HepG2 (cell line): Measurements from ENCODE around the gene CALM1. TPM values are rescaled to one million over a fixed set of nuclear protein-coding genes. Genes with fewer than 3 reads are reported as not detected.

Experiments used
- BATF2 ChIP-seq: sonication (generic); formaldehyde crosslinking; IDR thresholded peaks from 2 replicates; pipeline ENCODE4 v1.8.0; 2022; ENCODE audit warnings: mild to moderate bottlenecking, missing genetic modification reagents, moderate library complexity
- GATA4 ChIP-seq: sonication (generic); IDR thresholded peaks from 2 replicates; pipeline ENCODE4 v1.6.1; 2016; ENCODE audit warnings: antibody characterized with exemption, low read depth, borderline replicate concordance
- GATAD1 ChIP-seq: IDR thresholded peaks from 2 replicates; pipeline ENCODE4 v1.6.1; 2016; ENCODE audit warnings: missing genetic modification reagents, missing compliant biosample characterization
- HOXA5 ChIP-seq: sonication (generic); formaldehyde crosslinking; IDR thresholded peaks from 2 replicates; pipeline ENCODE4 v1.4.0; 2020; ENCODE audit warnings: missing genetic modification reagents
- JUND ChIP-seq: sonication (generic); formaldehyde crosslinking; IDR thresholded peaks from 2 replicates; pipeline ENCODE4 v1.8.0; 2022; ENCODE audit warnings: mild to moderate bottlenecking, missing genetic modification reagents
- KLF6 ChIP-seq: IDR thresholded peaks from 2 replicates; pipeline ENCODE4 v1.8.0; 2016; ENCODE audit warnings: missing biosample characterization, missing genetic modification reagents
- NFYB ChIP-seq: sonication (generic); formaldehyde crosslinking; IDR thresholded peaks from 2 replicates; pipeline ENCODE4 v1.4.0; 2020; ENCODE audit warnings: missing genetic modification reagents
- RCOR2 ChIP-seq: IDR thresholded peaks from 2 replicates; pipeline ENCODE4 v1.6.1; 2016; ENCODE audit warnings: missing biosample characterization, missing genetic modification reagents
- SIX1 ChIP-seq: sonication (generic); formaldehyde crosslinking; IDR thresholded peaks from 2 replicates; pipeline ENCODE4 v1.4.0; 2020; ENCODE audit warnings: missing genetic modification reagents, borderline replicate concordance
- SMC3 ChIP-seq: IDR thresholded peaks from 2 replicates; pipeline ENCODE4 v1.6.1; 2011; ENCODE audit warnings: low read length, improper control_type of control experiment
- TARDBP ChIP-seq: sonication (generic); formaldehyde crosslinking; IDR thresholded peaks from 2 replicates; pipeline ENCODE4 v1.8.0; 2022; ENCODE audit warnings: mild to moderate bottlenecking, missing genetic modification reagents
- THAP11 ChIP-seq: IDR thresholded peaks from 2 replicates; pipeline ENCODE4 v1.6.1; 2016; ENCODE audit warnings: missing biosample characterization, missing genetic modification reagents
- ZNF142 ChIP-seq: sonication (generic); formaldehyde crosslinking; IDR thresholded peaks from 2 replicates; pipeline ENCODE4 v1.4.0; 2020; ENCODE audit warnings: missing genetic modification reagents
- ZNF180 ChIP-seq: sonication (generic); formaldehyde crosslinking; IDR thresholded peaks from 2 replicates; pipeline ENCODE4 v1.4.0; 2020; ENCODE audit warnings: low read depth, missing genetic modification reagents, borderline replicate concordance
- ZNF331 ChIP-seq: sonication (generic); formaldehyde crosslinking; IDR thresholded peaks from 2 replicates; pipeline ENCODE4 v1.4.0; 2020; ENCODE audit warnings: missing genetic modification reagents
- ZNF564 ChIP-seq: sonication (generic); formaldehyde crosslinking; IDR thresholded peaks from 2 replicates; pipeline ENCODE4 v1.8.1; 2023; ENCODE audit warnings: mild to moderate bottlenecking, missing genetic modification reagents
- ZNF687 ChIP-seq: sonication (generic); formaldehyde crosslinking; IDR thresholded peaks from 2 replicates; pipeline ENCODE4 v1.5.1; 2020; ENCODE audit warnings: mild to moderate bottlenecking, missing genetic modification reagents, moderate library complexity
- ZNF709 ChIP-seq: sonication (generic); formaldehyde crosslinking; IDR thresholded peaks from 2 replicates; pipeline ENCODE4 v1.5.0; 2020; ENCODE audit warnings: mild to moderate bottlenecking, missing genetic modification reagents
- polyA plus RNA-seq, 8 experiments: library from polyadenylated mRNA; depleted of rRNA in 3 of 8; stranded (reverse) in 7 of 8; unstranded in 1 of 8; fragments of >200 nt; fragmentation: Illumina TruSeq in 4 of 8; extraction: Trizol in 4 of 8; gene quantifications; 2 replicates each; pipeline versions ENCODE4 v1.2.1 to v1.2.3, GENCODE V29; 2011 to 2016; ENCODE audit warnings: low read depth in 4 of 8, missing spikeins in 1 of 8, mixed read lengths in 1 of 8; ENCODE audit not compliant: insufficient read depth in 1 of 8
- total RNA-seq, 5 experiments: library from RNA; depleted of rRNA; stranded (reverse); fragments of >200 nt; fragmentation: Illumina TruSeq; extraction: Trizol; gene quantifications; 2 replicates each; pipeline ENCODE4 v1.2.3, GENCODE V29; 2016; ENCODE audit warnings: low read depth in 1 of 5

CALM1 gene
- total and polyA plus RNA-seq, 2 of the 13 experiments (the other 11 are each of a cell fraction or from before 2014, with no cell fraction given) = 110 to 238 TPM

GRCh38 chr14:90399541-90400444 lies 3.0 kb downstream of the CALM1 start (continued):
- TF ChIP-seq JUND (CRISPR knock-in tag) (peak; percentile 33; the same call in 1 of the 2 replicates), RCOR2 (0 out of 2 replicates have a peak, but pooled peaks have one; percentile 49), ZNF180 (CRISPR knock-in tag) (no peak), ZNF142 (CRISPR knock-in tag) (peak; percentile 36; the same call in 1 of the 2 replicates), GATAD1 (peak; percentile 59), BATF2 (CRISPR knock-in tag) (no peak), SMC3 (peak; percentile 93), SIX1 (CRISPR knock-in tag) (no peak), HOXA5 (CRISPR knock-in tag) (peak; percentile 63; the same call in 1 of the 2 replicates), NFYB (CRISPR knock-in tag) (no peak), ZNF687 (CRISPR knock-in tag) (peak; percentile 64), THAP11 (CRISPR knock-in tag) (peak; percentile 67), ZNF709 (CRISPR knock-in tag) (no peak), ZNF331 (CRISPR knock-in tag) (peak; percentile 64; the same call in 1 of the 2 replicates), ZNF564 (CRISPR knock-in tag) (0 out of 2 replicates have a peak, but pooled peaks have one; percentile 12), TARDBP (CRISPR knock-in tag) (peak; percentile 52; the same call in 1 of the 2 replicates), KLF6 (CRISPR knock-in tag) (no peak), GATA4 (no peak)
